Measurements from ENCODE around the gene BCL2L11.

DNA sequence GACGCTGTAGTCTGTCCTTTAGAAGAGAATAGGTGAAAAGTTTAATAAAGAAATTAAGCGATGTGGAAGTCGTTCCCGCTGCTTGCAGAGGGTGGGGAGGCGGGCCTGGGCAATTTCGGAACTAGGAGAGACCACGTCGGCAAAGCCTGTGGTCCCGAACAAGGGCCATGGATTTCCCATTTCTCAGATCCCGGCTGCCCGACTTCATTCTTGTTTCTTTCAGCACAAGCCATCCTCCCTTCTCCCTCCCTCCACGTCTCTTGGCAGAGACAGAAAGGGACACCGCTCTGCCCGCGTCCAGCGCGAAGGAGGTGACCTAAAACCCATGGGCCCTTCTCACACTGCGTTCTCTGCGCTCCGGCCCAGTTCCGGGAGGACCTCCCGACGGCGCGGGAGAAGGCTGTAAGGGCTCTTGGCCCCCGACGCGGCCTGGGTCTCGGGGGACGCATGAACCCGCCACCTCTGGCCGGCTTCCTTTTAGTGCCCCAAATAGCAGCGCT lies 2.2 kb upstream of the BCL2L11 start:
- TF ChIP-seq, protein P1, sequence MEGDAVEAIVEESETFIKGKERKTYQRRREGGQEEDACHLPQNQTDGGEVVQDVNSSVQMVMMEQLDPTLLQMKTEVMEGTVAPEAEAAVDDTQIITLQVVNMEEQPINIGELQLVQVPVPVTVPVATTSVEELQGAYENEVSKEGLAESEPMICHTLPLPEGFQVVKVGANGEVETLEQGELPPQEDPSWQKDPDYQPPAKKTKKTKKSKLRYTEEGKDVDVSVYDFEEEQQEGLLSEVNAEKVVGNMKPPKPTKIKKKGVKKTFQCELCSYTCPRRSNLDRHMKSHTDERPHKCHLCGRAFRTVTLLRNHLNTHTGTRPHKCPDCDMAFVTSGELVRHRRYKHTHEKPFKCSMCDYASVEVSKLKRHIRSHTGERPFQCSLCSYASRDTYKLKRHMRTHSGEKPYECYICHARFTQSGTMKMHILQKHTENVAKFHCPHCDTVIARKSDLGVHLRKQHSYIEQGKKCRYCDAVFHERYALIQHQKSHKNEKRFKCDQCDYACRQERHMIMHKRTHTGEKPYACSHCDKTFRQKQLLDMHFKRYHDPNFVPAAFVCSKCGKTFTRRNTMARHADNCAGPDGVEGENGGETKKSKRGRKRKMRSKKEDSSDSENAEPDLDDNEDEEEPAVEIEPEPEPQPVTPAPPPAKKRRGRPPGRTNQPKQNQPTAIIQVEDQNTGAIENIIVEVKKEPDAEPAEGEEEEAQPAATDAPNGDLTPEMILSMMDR (IDR thresholded peaks at IDR 0.05 in 4 of 5, conservative IDR thresholded peaks at IDR 0.05 in 1 of 5), result no peak
- no peak for TF ChIP-seq POLR2A (IDR thresholded peaks at IDR 0.05)

Measured in gastrocnemius medialis (tissue), 4 donors.